ENCODE data around the gene SIGLEC11. TPM values are rescaled to one million over a fixed set of nuclear protein-coding genes. Genes with fewer than 3 reads are reported as not detected.

SIGLEC11 gene
- total and polyA plus RNA-seq, 2 of the 13 experiments (the other 11 are each of a cell fraction or from before 2014, with no cell fraction given): not detected

DNA sequence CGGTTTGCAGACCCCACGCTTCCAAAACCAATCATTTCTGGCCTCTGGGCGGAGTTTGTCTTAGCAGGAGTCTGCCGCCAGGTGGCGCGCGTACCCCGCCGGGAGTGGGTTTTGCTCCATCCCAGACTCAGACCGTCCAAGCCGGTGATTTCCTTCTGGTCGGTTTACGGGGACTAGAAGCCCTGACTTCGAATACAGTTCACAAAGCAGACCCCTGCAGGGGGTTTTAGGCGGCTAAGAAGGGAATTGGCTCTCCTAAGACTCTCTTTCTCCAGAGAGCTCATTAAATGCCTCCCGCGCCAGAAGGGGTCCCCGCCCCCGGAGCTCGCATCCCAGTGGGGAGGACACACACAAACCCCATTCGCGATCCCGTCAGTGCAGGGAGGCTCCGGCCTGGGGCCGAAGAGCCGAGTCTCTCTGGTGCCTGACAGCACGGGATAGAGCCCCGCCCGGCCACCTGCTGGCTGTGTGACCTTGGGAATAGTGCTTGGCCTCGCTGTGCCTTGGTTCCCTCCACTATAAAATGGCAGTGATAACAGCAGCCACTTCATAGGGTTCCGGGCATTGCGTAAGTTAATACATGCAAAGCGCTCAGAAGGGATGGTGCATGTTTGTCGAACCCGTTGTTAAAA lies 23.1 kb downstream of the SIGLEC11 start (continued):
- TF ChIP-seq RERE (CRISPR knock-in tag; IDR thresholded peaks at IDR 0.05; ENCODE audit: low read depth) (no peak), ZNF790 (CRISPR knock-in tag; IDR thresholded peaks at IDR 0.05; ENCODE audit: borderline replicate concordance) (no peak), SOX5 (CRISPR knock-in tag; IDR thresholded peaks at IDR 0.05; ENCODE audit: borderline replicate concordance) (peak; percentile 24; the same call in 1 of the 2 replicates), ZNF501 (CRISPR knock-in tag; IDR thresholded peaks at IDR 0.05) (peak; percentile 76), KDM5B (CRISPR knock-in tag; IDR thresholded peaks at IDR 0.05; ENCODE audit: borderline replicate concordance) (peak; percentile 52; the same call in 1 of the 2 replicates), HOXA5 (CRISPR knock-in tag; IDR thresholded peaks at IDR 0.05) (no peak), ZNF430 (CRISPR knock-in tag; IDR thresholded peaks at IDR 0.05) (no peak), GABPB1 (CRISPR knock-in tag; IDR thresholded peaks at IDR 0.05) (peak; percentile 19; the same call in 1 of the 2 replicates), MIXL1 (CRISPR knock-in tag; IDR thresholded peaks at IDR 0.05) (0 out of 2 replicates have a peak, but pooled peaks have one; percentile 22), ZFP62 (CRISPR knock-in tag; IDR thresholded peaks at IDR 0.05) (no peak), ZNF24 (IDR thresholded peaks at IDR 0.05) (no peak), TOE1 (CRISPR knock-in tag; IDR thresholded peaks at IDR 0.05) (no peak), TBP (CRISPR knock-in tag; IDR thresholded peaks at IDR 0.05) (no peak), ZFP36L1 (CRISPR knock-in tag; IDR thresholded peaks at IDR 0.05) (no peak), RBAK (CRISPR knock-in tag; IDR thresholded peaks at IDR 0.05) (no peak), MAZ (IDR thresholded peaks at IDR 0.05; ENCODE audit: borderline replicate concordance, low read depth, low read length) (no peak), MAZ (CRISPR knock-in tag; IDR thresholded peaks at IDR 0.05; ENCODE audit: low read depth) (no peak)
- TF ChIP-seq, protein P1, sequence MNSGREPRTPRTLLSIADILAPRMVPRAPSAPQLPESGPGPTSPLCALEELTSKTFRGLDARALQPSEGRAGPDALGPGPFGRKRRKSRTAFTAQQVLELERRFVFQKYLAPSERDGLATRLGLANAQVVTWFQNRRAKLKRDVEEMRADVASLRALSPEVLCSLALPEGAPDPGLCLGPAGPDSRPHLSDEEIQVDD (CRISPR knock-in tag; IDR thresholded peaks at IDR 0.05; ENCODE audit: borderline replicate concordance): no peak
- TF ChIP-seq, protein P2, sequence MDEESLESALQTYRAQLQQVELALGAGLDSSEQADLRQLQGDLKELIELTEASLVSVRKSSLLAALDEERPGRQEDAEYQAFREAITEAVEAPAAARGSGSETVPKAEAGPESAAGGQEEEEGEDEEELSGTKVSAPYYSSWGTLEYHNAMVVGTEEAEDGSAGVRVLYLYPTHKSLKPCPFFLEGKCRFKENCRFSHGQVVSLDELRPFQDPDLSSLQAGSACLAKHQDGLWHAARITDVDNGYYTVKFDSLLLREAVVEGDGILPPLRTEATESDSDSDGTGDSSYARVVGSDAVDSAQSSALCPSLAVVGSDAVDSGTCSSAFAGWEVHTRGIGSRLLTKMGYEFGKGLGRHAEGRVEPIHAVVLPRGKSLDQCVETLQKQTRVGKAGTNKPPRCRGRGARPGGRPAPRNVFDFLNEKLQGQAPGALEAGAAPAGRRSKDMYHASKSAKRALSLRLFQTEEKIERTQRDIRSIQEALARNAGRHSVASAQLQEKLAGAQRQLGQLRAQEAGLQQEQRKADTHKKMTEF (CRISPR knock-in tag; IDR thresholded peaks at IDR 0.05): peak; percentile 38; the same call in 1 of the 2 replicates
- TF ChIP-seq, protein P3, sequence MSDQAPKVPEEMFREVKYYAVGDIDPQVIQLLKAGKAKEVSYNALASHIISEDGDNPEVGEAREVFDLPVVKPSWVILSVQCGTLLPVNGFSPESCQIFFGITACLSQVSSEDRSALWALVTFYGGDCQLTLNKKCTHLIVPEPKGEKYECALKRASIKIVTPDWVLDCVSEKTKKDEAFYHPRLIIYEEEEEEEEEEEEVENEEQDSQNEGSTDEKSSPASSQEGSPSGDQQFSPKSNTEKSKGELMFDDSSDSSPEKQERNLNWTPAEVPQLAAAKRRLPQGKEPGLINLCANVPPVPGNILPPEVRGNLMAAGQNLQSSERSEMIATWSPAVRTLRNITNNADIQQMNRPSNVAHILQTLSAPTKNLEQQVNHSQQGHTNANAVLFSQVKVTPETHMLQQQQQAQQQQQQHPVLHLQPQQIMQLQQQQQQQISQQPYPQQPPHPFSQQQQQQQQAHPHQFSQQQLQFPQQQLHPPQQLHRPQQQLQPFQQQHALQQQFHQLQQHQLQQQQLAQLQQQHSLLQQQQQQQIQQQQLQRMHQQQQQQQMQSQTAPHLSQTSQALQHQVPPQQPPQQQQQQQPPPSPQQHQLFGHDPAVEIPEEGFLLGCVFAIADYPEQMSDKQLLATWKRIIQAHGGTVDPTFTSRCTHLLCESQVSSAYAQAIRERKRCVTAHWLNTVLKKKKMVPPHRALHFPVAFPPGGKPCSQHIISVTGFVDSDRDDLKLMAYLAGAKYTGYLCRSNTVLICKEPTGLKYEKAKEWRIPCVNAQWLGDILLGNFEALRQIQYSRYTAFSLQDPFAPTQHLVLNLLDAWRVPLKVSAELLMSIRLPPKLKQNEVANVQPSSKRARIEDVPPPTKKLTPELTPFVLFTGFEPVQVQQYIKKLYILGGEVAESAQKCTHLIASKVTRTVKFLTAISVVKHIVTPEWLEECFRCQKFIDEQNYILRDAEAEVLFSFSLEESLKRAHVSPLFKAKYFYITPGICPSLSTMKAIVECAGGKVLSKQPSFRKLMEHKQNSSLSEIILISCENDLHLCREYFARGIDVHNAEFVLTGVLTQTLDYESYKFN (CRISPR knock-in tag; conservative IDR thresholded peaks at IDR 0.05): no peak
